K562 (cell line): ENCODE measurements around the gene PRR19. TPM values are rescaled to one million over a fixed set of nuclear protein-coding genes. Genes with fewer than 3 reads are reported as not detected.

ENCODE experiments used
- ATAC-seq: fragments of 200-7000 bp; cut with Tn5 transposase; 3 replicates; pipeline ENCODE4 v1.9.1; 2020; ENCODE audit warnings: moderate library complexity
- Bru-seq: library from RNA; stranded (reverse); fragments of 400-500 nt; gene quantifications from one replicate; lab custom pipeline; 2021; lab: Mats Ljungman, UMichigan
- BruChase-seq, 2 experiments: library from RNA; stranded (reverse); fragments of 400-500 nt; gene quantifications; one replicate each; lab custom pipeline; 2021; lab: Mats Ljungman, UMichigan
- BruUV-seq: library from RNA; stranded (reverse); fragments of 400-500 nt; replicated peaks from 2 replicates; lab custom pipeline; 2021; lab: Mats Ljungman, UMichigan
- CTCF ChIA-PET: fragments of 300-600 bp; formaldehyde crosslinking; extraction: SDS; loops from one replicate; lab custom pipeline; 2021; ENCODE audit warnings: low intra/inter-chr PET ratio; lab: Yijun Ruan, JAX
- POLR2A ChIA-PET: fragments of 300-600, 350-650 bp; sonication (Branson Sonifier 250); formaldehyde crosslinking; extraction: SDS; loops from one replicate; lab custom pipeline; 2021; ENCODE audit warnings: antibody characterized with exemption, inconsistent platforms; lab: Yijun Ruan, JAX
- DNase-seq, 4 experiments: peaks; one replicate each; pipeline versions ENCODE4 v3.0.0 to v3.0.0-alpha.2; 2011 to 2018; ENCODE audit warnings: low spot score in 3 of 4, mixed read lengths in 3 of 4; ENCODE audit errors: extremely low read depth in 1 of 4
- FAIRE-seq: peaks from 2 replicates; lab custom pipeline; 2011; peaks lifted over from hg19 to GRCh38; lab: Jason Lieb, UNC
- H2AFZ ChIP-seq: 2 replicates; pipeline ENCODE4 v1.6.0; 2011; ENCODE audit warnings: low read depth, low read length, control low read depth, inconsistent platforms
- H3K27ac ChIP-seq: fragments of 200-600 bp; 3 replicates; pipeline ENCODE4 v1.8.0; 2011; ENCODE audit warnings: low read depth, mild to moderate bottlenecking, control low read depth, inconsistent platforms, low read length, moderate library complexity, mixed read lengths; ENCODE audit errors: extremely low read depth
- H3K27me3 ChIP-seq, 2 experiments: fragments of 300-600 bp in 1 of 2; 2 replicates in 1 of 2; 3 replicates in 1 of 2; pipeline versions ENCODE4 v1.6.0 to v1.8.0; 2011; ENCODE audit warnings: inconsistent platforms in 2 of 2, low read length in 2 of 2, mild to moderate bottlenecking in 1 of 2, mixed read lengths in 1 of 2, moderate library complexity in 1 of 2; ENCODE audit not compliant: control insufficient read depth in 2 of 2, insufficient read depth in 2 of 2
- H3K36me3 ChIP-seq: fragments of 300-600 bp; 3 replicates; pipeline ENCODE4 v1.8.0; 2011; ENCODE audit warnings: mild to moderate bottlenecking, low read length, inconsistent platforms; ENCODE audit not compliant: control insufficient read depth, insufficient read depth
- H3K4me1 ChIP-seq, 2 experiments: fragments of 200-600 bp in 1 of 2; replicated peaks in 1 of 2; 2 replicates in 1 of 2; 3 replicates in 1 of 2; pipeline versions ENCODE4 v1.5.1 to v1.8.0; 2011; ENCODE audit warnings: inconsistent platforms in 2 of 2, low read length in 2 of 2, mild to moderate bottlenecking in 1 of 2, mixed read lengths in 1 of 2, moderate library complexity in 1 of 2; ENCODE audit not compliant: control insufficient read depth in 2 of 2, insufficient read depth in 2 of 2
- H3K4me2 ChIP-seq: 2 replicates; pipeline ENCODE4 v1.6.1; 2011; ENCODE audit warnings: low read length, control low read depth, inconsistent platforms, mixed read lengths; ENCODE audit not compliant: insufficient read depth
- H3K4me3 ChIP-seq: fragments of 200-600 bp; sonication (generic), shearing (Covaris generic); 2 replicates; pipeline ENCODE4 v1.5.1; 2016; ENCODE audit warnings: control low read depth, inconsistent platforms
- H3K79me2 ChIP-seq: fragments of 200-600 bp; 3 replicates; pipeline ENCODE4 v1.8.0; 2011; ENCODE audit warnings: low read length, inconsistent platforms; ENCODE audit not compliant: control insufficient read depth, insufficient read depth
- H3K9ac ChIP-seq, 2 experiments: 2 replicates each; pipeline versions ENCODE4 v1.6.0 to v1.6.1; 2011; ENCODE audit warnings: low read depth in 2 of 2, low read length in 2 of 2, control low read depth in 1 of 2, inconsistent platforms in 1 of 2, mild to moderate bottlenecking in 1 of 2, mixed read lengths in 1 of 2; ENCODE audit not compliant: insufficient read depth in 1 of 2
- H3K9me1 ChIP-seq: one replicate; pipeline ENCODE4 v1.6.0; 2011; ENCODE audit warnings: inconsistent platforms, mild to moderate bottlenecking, low read length, moderate library complexity; ENCODE audit not compliant: control insufficient read depth, insufficient read depth
- H3K9me3 ChIP-seq: replicated peaks from 2 replicates; pipeline ENCODE4 v1.5.1; 2011; ENCODE audit warnings: low read depth, low read length, inconsistent platforms; ENCODE audit not compliant: control insufficient read depth, insufficient read depth
- H4K20me1 ChIP-seq: replicated peaks from 2 replicates; pipeline ENCODE4 v1.6.1; 2011; ENCODE audit warnings: low read length, inconsistent platforms, mixed read lengths; ENCODE audit not compliant: control insufficient read depth, insufficient read depth
- HNRNPL ChIP-seq: fragments of 200-400 bp; formaldehyde crosslinking; IDR thresholded peaks from 2 replicates; pipeline ENCODE4 v1.6.1; 2017; ENCODE audit warnings: low read depth, mild to moderate bottlenecking, low read length
- NFE2L1 ChIP-seq: fragments of 450-650 bp; IDR thresholded peaks from 2 replicates; pipeline ENCODE4 v1.6.1; 2016; ENCODE audit warnings: missing genetic modification characterization, low read depth, mild to moderate bottlenecking, missing compliant biosample characterization, moderate library complexity, borderline replicate concordance
- NR2F6 ChIP-seq: fragments of 450-650 bp; formaldehyde crosslinking; IDR thresholded peaks from 2 replicates; pipeline ENCODE4 v1.4.0; 2020; ENCODE audit warnings: mild to moderate bottlenecking
- SMARCE1 ChIP-seq: fragments of 450-650 bp; IDR thresholded peaks from 2 replicates; pipeline ENCODE4 v1.7.1; 2016; ENCODE audit warnings: mild to moderate bottlenecking
- ZFP30 ChIP-seq: fragments of 250-450 bp; sonication (Bioruptor Pico); IDR thresholded peaks from 2 replicates; pipeline ENCODE4 v1.8.0; 2022; ENCODE audit warnings: moderate library complexity, mild to moderate bottlenecking, inconsistent platforms, borderline replicate concordance
- WGBS: fragments of 100-300 bp; shearing (Covaris generic); methylation state at CpG from one replicate; pipeline ENCODE4 v1.1.6; 2016; ENCODE audit warnings: low coverage, mixed read lengths; ENCODE audit not compliant: insufficient coverage; ENCODE audit errors: missing lambda C conversion rate; 5-methylcytosine and 5-hydroxymethylcytosine counted together
- in situ Hi-C: fragments of 300-500 bp; cut with MboI; formaldehyde crosslinking; loops from 4 replicates; pipeline ENCODE4 v1.15.0; 2018; ENCODE audit warnings: inconsistent platforms, mixed read lengths
- intact Hi-C: fragments of 100-400 bp; cut with micrococcal nuclease; formaldehyde crosslinking; loops from 2 replicates; pipeline ENCODE4 v1.14.2; 2022
- long read RNA-seq, 3 experiments: library from polyadenylated mRNA in 2 of 3; library from RNA in 1 of 3; unstranded in 2 of 3; stranded (forward) in 1 of 3; transcript quantifications; one replicate each; pipeline ENCODE4 v2.0.0, GENCODE V29; 2019 to 2022
- polyA minus RNA-seq, 3 experiments: library from RNA; depleted of rRNA, polyadenylated mRNA; stranded (reverse); fragments of >200 nt; gene quantifications; 2 replicates each; pipeline ENCODE4 v1.2.3, GENCODE V29; 2011
- polyA plus RNA-seq, 8 experiments: library from polyadenylated mRNA; depleted of rRNA in 4 of 8; stranded (reverse) in 5 of 8; unstranded in 3 of 8; fragments of >200 nt; fragmentation: Nextera tagmentation in 2 of 8; fragmentation: Illumina TruSeq in 1 of 8; extraction: Ambion mirVana in 2 of 8; extraction: Trizol in 1 of 8; gene quantifications; 2 replicates each; pipeline versions ENCODE4 v1.2.1 to v1.2.3, GENCODE V29; 2011 to 2014; ENCODE audit warnings: inconsistent platforms in 1 of 8, missing spikeins in 1 of 8
- total RNA-seq, 7 experiments: library from RNA; depleted of rRNA in 6 of 7; stranded (reverse); fragments of >200 nt in 6 of 7; fragmentation: Illumina TruSeq in 2 of 7; extraction: Trizol in 2 of 7; gene quantifications; 2 replicates each; pipeline versions ENCODE4 v1.2.1 to v1.2.3, GENCODE V29; 2011 to 2021; ENCODE audit warnings: low replicate concordance in 1 of 7
- TF ChIP-seq, protein P1 (sequence below), 2 experiments: fragments of 450-650 bp; IDR thresholded peaks; 2 replicates each; pipeline ENCODE4 v1.6.1; 2016; ENCODE audit warnings: mild to moderate bottlenecking in 2 of 2, borderline replicate concordance in 1 of 2, low read depth in 1 of 2, moderate library complexity in 1 of 2

Gene PRR19, protein sequence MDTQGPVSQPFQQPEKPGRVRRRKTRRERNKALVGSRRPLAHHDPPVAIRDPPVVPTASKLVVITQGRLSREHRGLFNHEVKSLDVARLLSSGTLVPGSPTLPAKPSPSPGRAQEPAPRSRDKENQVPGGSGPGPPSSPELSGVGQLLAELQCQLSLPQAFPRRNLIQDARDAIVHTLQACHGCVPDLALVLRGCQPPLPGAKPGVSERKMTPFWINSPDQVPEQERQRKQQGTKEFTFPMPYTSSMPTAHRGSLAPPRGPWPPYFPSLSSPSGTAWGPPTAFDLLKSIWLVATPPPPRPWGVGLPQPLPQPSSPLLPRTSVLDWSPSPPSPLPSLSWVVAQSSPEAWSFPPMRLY
- total RNA-seq (2011; cell fraction: chromatin; rRNA removed; ENCODE audit: low replicate concordance): 0.30 and 0.67 TPM in 2 replicates
- total RNA-seq (2011; cell fraction: nucleolus; rRNA removed): 0.39 and 0.83 TPM in 2 replicates
- 0.76 and 0.81 TPM in 2 replicates for total RNA-seq (2011; cell fraction: nucleoplasm; rRNA removed)
- 0.54 and 1.1 TPM in 2 replicates for total RNA-seq (2014; rRNA removed)
- 0.11 and 0.32 TPM in 2 replicates for total RNA-seq (2014; rRNA removed; fragmentation: Illumina TruSeq; extraction: Trizol)
- 0.94 and 1.1 TPM in 2 replicates for total RNA-seq (2015; rRNA removed; fragmentation: Illumina TruSeq; extraction: Trizol)
- total RNA-seq (2021): 1.6 and 1.8 TPM in 2 replicates
- polyA plus RNA-seq (2011; rRNA removed): 0.24 and 0.34 TPM in 2 replicates
- polyA plus RNA-seq (2011; cell fraction: cytosol; rRNA removed): 0.41 and 2.0 TPM in 2 replicates
- polyA plus RNA-seq (2011; cell fraction: nucleus; rRNA removed): 0.21 and 0.77 TPM in 2 replicates
- 1.4 and 1.7 TPM in 2 replicates for polyA plus RNA-seq (2012)
- 1.0 and 1.9 TPM in 2 replicates for polyA plus RNA-seq (2014; fragmentation: Illumina TruSeq; extraction: Trizol)
- under 1 TPM; 0.10 to 0.18 TPM for polyA plus RNA-seq (2014; fragmentation: Nextera tagmentation; extraction: Ambion mirVana)
- 0.73 and 1.6 TPM in 2 replicates for polyA plus RNA-seq (2014; rRNA removed)
- polyA minus RNA-seq (2011; rRNA and poly(A)+ RNA removed): 0.15 and 0.32 TPM in 2 replicates
- 1.2 TPM in 1 of 2 replicates, not detected in the other for polyA minus RNA-seq (2011; cell fraction: cytosol; rRNA and poly(A)+ RNA removed)
- polyA minus RNA-seq (2011; cell fraction: nucleus; rRNA and poly(A)+ RNA removed): 0.40 TPM in 1 of 2 replicates, not detected in the other
- percentile 32 among the genes with signal in this experiment for Bru-seq, nascent RNA
- percentile 17 among the genes with signal in this experiment for BruChase-seq, experiment 1, labeled RNA remaining after a 2-hour chase
- BruChase-seq, experiment 2, labeled RNA remaining after a 6-hour chase: percentile 20 among the genes with signal in this experiment
- long read RNA-seq, experiment 1, partial matches to known transcripts: 0 of 2 reads
- long read RNA-seq, experiment 1, other reads (novel, unspliced or antisense): 2 of 2 reads
- long read RNA-seq, experiment 2: 0 reads
- long read RNA-seq, experiment 3, partial matches to known transcripts: 0 of 1 reads
- long read RNA-seq, experiment 3, other reads (novel, unspliced or antisense): 0 of 1 reads

- peak within 1 kb of the TSS; percentile 66 for H3K4me3 ChIP-seq
- intact Hi-C loops (no loop called here), in situ Hi-C loops (no loop called here)
- H3K36me3 ChIP-seq: peaks cover 20% of the 10 kb centered on the region; the same call in 2 of the 3 replicates
- H4K20me1 ChIP-seq: peaks cover 7% of the 10 kb centered on the region; the same call in 1 of the 2 replicates
- peak within 1 kb of the TSS; percentile 77 for H3K27ac ChIP-seq
- no TSS peak for BruUV-seq
- ATAC-seq (peak; percentile 79), FAIRE-seq (no peak), DNase-seq (peak; percentile 56 to 86 (median 67))
- H3K9ac ChIP-seq: peak within 1 kb of the TSS; percentile 67 to 95
- H3K9me1 ChIP-seq: no peaks in the 10 kb centered on the region
- ChIA-PET POLR2A (interaction anchor here (0.6 to 1.9 kb wide), 10 partner anchors 9 to 182 kb away, joined by 3 to 9 read pairs (median 4); no protein-coding TSS in a partner anchor), CTCF (no interaction called here)
- 3% methylated on average over 21 of the region's 21 CpGs for WGBS
- H3K27me3 ChIP-seq: no peaks in the 10 kb centered on the region
- H3K4me1 ChIP-seq: peaks cover 21 to 44% of the 10 kb centered on the region in 2 experiments
- peak within 1 kb of the TSS; percentile 89 for H3K4me2 ChIP-seq
- H2AFZ ChIP-seq: peak within 1 kb of the TSS; percentile 95
- H3K79me2 ChIP-seq: peaks cover 14% of the 10 kb centered on the region
- H3K9me3 ChIP-seq: no peaks in the 10 kb centered on the region
- TF ChIP-seq NFE2L1 (tag): no peak
- no peak for TF ChIP-seq ZFP30 (CRISPR knock-in tag)
- TF ChIP-seq, protein P1, sequence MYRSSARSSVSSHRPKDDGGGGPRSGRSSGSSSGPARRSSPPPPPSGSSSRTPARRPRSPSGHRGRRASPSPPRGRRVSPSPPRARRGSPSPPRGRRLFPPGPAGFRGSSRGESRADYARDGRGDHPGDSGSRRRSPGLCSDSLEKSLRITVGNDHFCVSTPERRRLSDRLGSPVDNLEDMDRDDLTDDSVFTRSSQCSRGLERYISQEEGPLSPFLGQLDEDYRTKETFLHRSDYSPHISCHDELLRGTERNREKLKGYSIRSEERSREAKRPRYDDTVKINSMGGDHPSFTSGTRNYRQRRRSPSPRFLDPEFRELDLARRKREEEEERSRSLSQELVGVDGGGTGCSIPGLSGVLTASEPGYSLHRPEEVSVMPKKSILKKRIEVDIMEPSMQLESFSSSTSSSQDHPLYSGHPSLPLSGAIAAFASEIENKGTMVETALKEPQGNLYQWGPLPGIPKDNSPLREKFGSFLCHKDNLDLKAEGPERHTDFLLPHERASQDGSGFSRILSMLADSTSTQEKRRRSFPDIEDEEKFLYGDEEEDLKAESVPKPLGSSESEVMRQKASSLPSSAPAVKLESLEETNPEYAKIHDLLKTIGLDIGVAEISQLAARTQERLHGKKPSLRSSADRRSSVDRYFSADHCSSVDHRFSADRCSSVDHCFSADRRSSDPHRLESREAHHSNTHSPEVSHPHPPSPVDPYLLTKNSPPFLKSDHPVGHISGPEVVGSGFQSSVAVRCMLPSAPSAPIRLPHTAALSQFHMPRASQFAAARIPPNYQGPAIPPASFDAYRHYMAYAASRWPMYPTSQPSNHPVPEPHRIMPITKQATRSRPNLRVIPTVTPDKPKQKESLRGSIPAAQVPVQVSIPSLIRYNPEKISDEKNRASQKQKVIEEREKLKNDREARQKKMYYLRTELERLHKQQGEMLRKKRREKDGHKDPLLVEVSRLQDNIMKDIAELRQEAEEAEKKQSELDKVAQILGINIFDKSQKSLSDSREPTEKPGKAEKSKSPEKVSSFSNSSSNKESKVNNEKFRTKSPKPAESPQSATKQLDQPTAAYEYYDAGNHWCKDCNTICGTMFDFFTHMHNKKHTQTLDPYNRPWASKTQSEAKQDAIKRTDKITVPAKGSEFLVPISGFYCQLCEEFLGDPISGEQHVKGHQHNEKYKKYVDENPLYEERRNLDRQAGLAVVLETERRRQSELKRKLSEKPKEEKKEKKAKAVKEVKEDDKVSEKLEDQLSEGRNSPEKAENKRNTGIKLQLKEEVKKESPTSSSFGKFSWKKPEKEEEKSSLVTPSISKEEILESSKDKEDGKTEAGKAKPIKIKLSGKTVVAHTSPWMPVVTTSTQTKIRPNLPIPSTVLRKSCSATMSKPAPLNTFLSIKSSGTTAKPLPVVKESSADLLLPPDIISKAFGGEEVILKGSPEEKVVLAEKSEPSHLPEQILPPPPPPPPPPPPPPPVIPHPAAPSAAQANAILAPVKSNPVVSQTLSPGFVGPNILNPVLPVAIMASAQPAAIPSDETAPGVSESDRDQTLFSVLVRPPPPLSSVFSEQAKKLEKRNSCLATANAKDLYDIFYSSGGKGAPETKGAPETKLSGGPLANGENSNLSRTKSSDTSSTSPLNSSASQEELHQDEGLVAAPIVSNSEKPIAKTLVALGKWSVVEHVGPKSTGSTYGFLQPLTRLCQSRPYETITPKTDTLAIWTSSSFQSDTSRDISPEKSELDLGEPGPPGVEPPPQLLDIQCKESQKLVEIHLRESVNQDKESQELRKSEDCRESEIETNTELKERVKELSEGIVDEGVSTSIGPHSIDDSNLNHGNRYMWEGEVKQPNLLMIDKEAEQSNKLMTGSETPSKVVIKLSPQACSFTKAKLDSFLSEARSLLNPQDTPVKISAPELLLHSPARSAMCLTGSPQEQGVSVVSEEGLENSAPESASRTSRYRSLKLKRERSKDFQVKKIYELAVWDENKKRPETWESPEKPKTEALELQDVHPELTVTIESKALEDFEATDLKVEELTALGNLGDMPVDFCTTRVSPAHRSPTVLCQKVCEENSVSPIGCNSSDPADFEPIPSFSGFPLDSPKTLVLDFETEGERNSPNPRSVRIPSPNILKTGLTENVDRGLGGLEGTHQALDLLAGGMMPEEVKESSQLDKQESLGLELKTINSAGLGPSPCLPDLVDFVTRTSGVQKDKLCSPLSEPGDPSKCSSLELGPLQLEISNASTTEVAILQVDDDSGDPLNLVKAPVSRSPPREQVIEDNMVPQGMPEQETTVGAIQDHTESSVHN (IDR thresholded peaks at IDR 0.05; ENCODE audit: borderline replicate concordance in 1 of 2, low read depth in 1 of 2): no peak
- TF ChIP-seq SMARCE1: 0 out of 2 replicates have a peak, but pooled peaks have one; percentile 21
- TF ChIP-seq HNRNPL: no peak
- no peak for TF ChIP-seq NR2F6 (CRISPR knock-in tag)
Measured at GRCh38 chr19:42301646-42302203, at the start of gene PRR19. TSS of gene PRR19 (plus strand) at chr19:42302132. CDS start at chr19:42309585, 7,453 bp downstream.
